IMR-90 (cell line): ENCODE data around the gene OR8J1. TPM values are rescaled to one million over a fixed set of nuclear protein-coding genes. Genes with fewer than 3 reads are reported as not detected.

ENCODE experiments used
- ATAC-seq: fragments of 200-7000 bp; cut with Tn5 transposase; 2 replicates; pipeline ENCODE4 v1.9.1; 2020; ENCODE audit warnings: low read depth, mild to moderate bottlenecking, moderate library complexity
- BruUV-seq: library from RNA; stranded (reverse); fragments of 400-500 nt; replicated peaks from 2 replicates; lab custom pipeline; 2021; lab: Mats Ljungman, UMichigan
- CTCF ChIA-PET: fragments of 300-600 bp; formaldehyde crosslinking; extraction: SDS; loops from one replicate; lab custom pipeline; 2021; ENCODE audit warnings: antibody characterized with exemption; lab: Yijun Ruan, JAX
- POLR2A ChIA-PET: fragments of 300-600 bp; sonication (Branson Sonifier 250); formaldehyde crosslinking; loops from one replicate; lab custom pipeline; 2022; ENCODE audit warnings: antibody characterized with exemption; ENCODE audit not compliant: unreplicated experiment; lab: Charles Lee
- DNase-seq: peaks from one replicate; pipeline ENCODE4 v3.0.0; 2013
- H2AFZ ChIP-seq: replicated peaks from 2 replicates; pipeline ENCODE3; 2013; ENCODE audit warnings: low read length, mild to moderate bottlenecking; ENCODE audit not compliant: poor library complexity
- H2AK5ac ChIP-seq: 2 replicates; pipeline ENCODE4 v1.6.1; 2013; ENCODE audit warnings: low read depth, low read length, inconsistent platforms
- H2AK9ac ChIP-seq: replicated peaks from 2 replicates; pipeline ENCODE3; 2013; ENCODE audit warnings: mild to moderate bottlenecking, low read depth, low read length, moderate library complexity; ENCODE audit not compliant: poor library complexity
- H2BK120ac ChIP-seq: 2 replicates; pipeline ENCODE4 v1.6.1; 2013; ENCODE audit warnings: low read depth, low read length, inconsistent platforms
- H2BK15ac ChIP-seq: 3 replicates; pipeline ENCODE4 v1.6.1; 2013; ENCODE audit warnings: low read depth, low read length, inconsistent platforms
- H2BK20ac ChIP-seq: 2 replicates; pipeline ENCODE4 v1.6.1; 2013; ENCODE audit warnings: low read depth, mild to moderate bottlenecking, inconsistent platforms, low read length, moderate library complexity
- H2BK5ac ChIP-seq: 2 replicates; pipeline ENCODE4 v1.6.1; 2013; ENCODE audit warnings: mild to moderate bottlenecking, low read depth, low read length, inconsistent platforms; ENCODE audit not compliant: poor library complexity, severe bottlenecking
- H3K14ac ChIP-seq: replicated peaks from 2 replicates; pipeline ENCODE4 v1.6.1; 2013; ENCODE audit warnings: low read depth, low read length, inconsistent platforms
- H3K18ac ChIP-seq: 2 replicates; pipeline ENCODE4 v1.6.1; 2013; ENCODE audit warnings: low read depth, low read length, control low read depth
- H3K23ac ChIP-seq: 2 replicates; pipeline ENCODE4 v1.6.1; 2013; ENCODE audit warnings: low read depth, low read length, inconsistent platforms
- H3K27ac ChIP-seq: 2 replicates; pipeline ENCODE4 v1.5.1; 2013; ENCODE audit warnings: mild to moderate bottlenecking, control low read depth, low read length; ENCODE audit not compliant: insufficient read depth
- H3K27me3 ChIP-seq: 2 replicates; pipeline ENCODE4 v1.6.1; 2013; ENCODE audit warnings: low read length; ENCODE audit not compliant: control insufficient read depth, insufficient read depth
- H3K36me3 ChIP-seq: 2 replicates; pipeline ENCODE4 v1.6.1; 2013; ENCODE audit warnings: low read length, mixed read lengths; ENCODE audit not compliant: control insufficient read depth, insufficient read depth
- H3K4ac ChIP-seq: 2 replicates; pipeline ENCODE4 v1.6.1; 2013; ENCODE audit warnings: low read depth, low read length, inconsistent platforms
- H3K4me1 ChIP-seq: 2 replicates; pipeline ENCODE4 v1.6.1; 2013; ENCODE audit warnings: low read length, mixed read lengths; ENCODE audit not compliant: control insufficient read depth, insufficient read depth
- H3K4me2 ChIP-seq: 2 replicates; pipeline ENCODE4 v1.6.1; 2013; ENCODE audit warnings: low read depth, mild to moderate bottlenecking, control low read depth, low read length, moderate library complexity
- H3K4me3 ChIP-seq: 2 replicates; pipeline ENCODE4 v1.5.1; 2013; ENCODE audit warnings: low read depth, mild to moderate bottlenecking, control low read depth, low read length, moderate library complexity; ENCODE audit not compliant: insufficient read depth
- H3K56ac ChIP-seq: 2 replicates; pipeline ENCODE4 v1.6.1; 2013; ENCODE audit warnings: low read length, inconsistent platforms; ENCODE audit not compliant: insufficient read depth; ENCODE audit errors: extremely low read depth
- H3K79me1 ChIP-seq, 2 experiments: 2 replicates each; pipeline ENCODE4 v1.6.1; 2013; ENCODE audit warnings: low read length in 2 of 2, inconsistent platforms in 1 of 2, low read depth in 1 of 2
- H3K9ac ChIP-seq: 2 replicates; pipeline ENCODE4 v1.6.1; 2013; ENCODE audit warnings: low read depth, low read length, control low read depth
- H3K9me1 ChIP-seq: 2 replicates; pipeline ENCODE4 v1.6.1; 2013; ENCODE audit warnings: low read length, inconsistent platforms; ENCODE audit not compliant: insufficient read depth
- H3K9me3 ChIP-seq: 2 replicates; pipeline ENCODE4 v1.6.1; 2013; ENCODE audit warnings: low read length; ENCODE audit not compliant: control insufficient read depth, insufficient read depth
- H4K20me1 ChIP-seq: 2 replicates; pipeline ENCODE4 v1.6.1; 2013; ENCODE audit warnings: low read length, inconsistent platforms; ENCODE audit not compliant: insufficient read depth
- H4K5ac ChIP-seq: 2 replicates; pipeline ENCODE4 v1.6.1; 2013; ENCODE audit warnings: mild to moderate bottlenecking, low read depth, low read length, control low read depth
- H4K8ac ChIP-seq, 2 experiments: 2 replicates each; pipeline ENCODE4 v1.6.1; 2013; ENCODE audit warnings: low read depth in 2 of 2, low read length in 2 of 2, control low read depth in 1 of 2, inconsistent platforms in 1 of 2
- H4K91ac ChIP-seq: 2 replicates; pipeline ENCODE4 v1.6.1; 2013; ENCODE audit warnings: low read depth, low read length, inconsistent platforms; ENCODE audit not compliant: insufficient read depth
- ELK1 ChIP-seq: fragments of 150-350 bp; IDR thresholded peaks from 2 replicates; pipeline ENCODE4 v1.6.1; 2016; ENCODE audit warnings: low read depth, mild to moderate bottlenecking, low read length, moderate library complexity, borderline replicate concordance
- MXI1 ChIP-seq: IDR thresholded peaks from 2 replicates; pipeline ENCODE4 v1.6.1; 2012; ENCODE audit warnings: low read depth, mild to moderate bottlenecking, low read length, moderate library complexity, borderline replicate concordance
- RAD21 ChIP-seq: IDR thresholded peaks from 2 replicates; pipeline ENCODE4 v1.6.1; 2012; ENCODE audit warnings: low read length, improper control_type of control experiment
- RFX5 ChIP-seq: IDR thresholded peaks from 2 replicates; pipeline ENCODE4 v1.8.0; 2012; ENCODE audit warnings: low read depth, mild to moderate bottlenecking, low read length, moderate library complexity
- WGBS, 2 experiments: methylation state at CpG; one replicate each; pipeline versions ENCODE4 v1.1.5 to v1.1.7; 2013; ENCODE audit warnings: missing lambda C conversion rate in 2 of 2; ENCODE audit not compliant: insufficient read length in 1 of 2; ENCODE audit errors: extremely low coverage in 2 of 2; 5-methylcytosine and 5-hydroxymethylcytosine counted together
- dilution Hi-C: fragments of 300-500 bp; cut with HindIII; formaldehyde crosslinking; loops from one replicate; pipeline ENCODE4 v1.14.3; 2018; ENCODE audit warnings: low sequenced_read_pairs; ENCODE audit not compliant: unreplicated experiment
- in situ Hi-C: fragments of 300-500 bp; cut with MboI; formaldehyde crosslinking; loops from 3 replicates; pipeline ENCODE4 v1.14.3; 2019; ENCODE audit warnings: low sequenced_read_pairs, inconsistent platforms, mixed read lengths
- intact Hi-C: fragments of 100-400 bp; cut with micrococcal nuclease; formaldehyde crosslinking; loops from 2 replicates; pipeline ENCODE4 v1.10.0; 2022
- polyA plus RNA-seq, 3 experiments: library from polyadenylated mRNA; depleted of rRNA; stranded (reverse); fragments of >200 nt; gene quantifications; 2 replicates each; pipeline ENCODE4 v1.2.3, GENCODE V29; 2012; ENCODE audit warnings: low replicate concordance in 1 of 3
- total RNA-seq: library from RNA; depleted of rRNA; stranded (reverse); fragments of >200 nt; gene quantifications from 2 replicates; pipeline ENCODE4 v1.2.3, GENCODE V29; 2012

OR8J1 gene
- total and polyA plus RNA-seq, 2 of the 4 experiments (the other 2 are of a cell fraction), result not detected

GRCh38 chr11:56345739-56346138 is 8.4 kb upstream of the OR8J1 start, which contains the start of gene OR8K1:
OR8K1 (plus strand) TSS chr11:56346039; CDS start chr11:56346039, 0 bp downstream.
- Histone ChIP-seq H3K79me1 (no peaks in the 10 kb centered on the region), H2BK5ac (no peak within 1 kb of the TSS), H4K5ac (no peak within 1 kb of the TSS), H4K20me1 (no peaks in the 10 kb centered on the region), H2BK20ac (no peak within 1 kb of the TSS), H3K27ac (no peak within 1 kb of the TSS), H3K4me2 (no peak within 1 kb of the TSS), H3K18ac (no peak within 1 kb of the TSS), H3K9ac (no peak within 1 kb of the TSS), H4K8ac (no peak within 1 kb of the TSS), H3K9me3 (0 out of 2 replicates have a peak, but pooled peaks cover 1% of the 10 kb centered on the region), H3K14ac (no peak within 1 kb of the TSS), H3K56ac (no peak within 1 kb of the TSS), H3K36me3 (no peaks in the 10 kb centered on the region), H2BK15ac (no peak within 1 kb of the TSS), H3K27me3 (no peaks in the 10 kb centered on the region), H3K23ac (no peak within 1 kb of the TSS), H2AFZ (no peak within 1 kb of the TSS), H4K91ac (no peak within 1 kb of the TSS), H3K9me1 (no peaks in the 10 kb centered on the region), H2AK5ac (no peak within 1 kb of the TSS), H3K4ac (no peak within 1 kb of the TSS), H3K4me1 (no peaks in the 10 kb centered on the region), H2AK9ac (no peak within 1 kb of the TSS), H3K4me3 (no peak within 1 kb of the TSS), H2BK120ac (no peak within 1 kb of the TSS)
- TF ChIP-seq MXI1 (no peak), ELK1 (no peak), RAD21 (no peak), RFX5 (no peak)
- no TSS peak for BruUV-seq
- ChIA-PET CTCF (no interaction called here), POLR2A (no interaction called here)
- dilution Hi-C loops (no loop called here), intact Hi-C loops (no loop called here), in situ Hi-C loops (no loop called here)
- no CpG with 5 or more reads among the region's 1 CpG for WGBS, 2 experiments
- no peak for DNase-seq
- no peak for ATAC-seq
